K562 (cell line): Measurements from ENCODE around the gene ROBO2. TPM values are rescaled to one million over a fixed set of nuclear protein-coding genes. Genes with fewer than 3 reads are reported as not detected.

ENCODE experiments used
- DIDO1 ChIP-seq: fragments of 450-650 bp; IDR thresholded peaks from 2 replicates; pipeline ENCODE4 v1.6.1; 2016; ENCODE audit warnings: low read depth, missing biosample characterization, missing genetic modification characterization
- E4F1 ChIP-seq: fragments of 250-450 bp; sonication (Bioruptor Pico); IDR thresholded peaks from 2 replicates; pipeline ENCODE4 v1.5.0; 2021; ENCODE audit warnings: mild to moderate bottlenecking, borderline replicate concordance
- FOXM1 ChIP-seq, 2 experiments: fragments of 450-650 bp in 1 of 2; sonication (generic) in 1 of 2; formaldehyde crosslinking in 1 of 2; IDR thresholded peaks; 2 replicates each; pipeline versions ENCODE4 v1.6.1 to v1.9.0; 2017 to 2022; ENCODE audit warnings: low read depth in 2 of 2, mild to moderate bottlenecking in 2 of 2, missing genetic modification reagents in 1 of 2, moderate library complexity in 1 of 2
- L3MBTL2 ChIP-seq: fragments of 450-650 bp; IDR thresholded peaks from 2 replicates; pipeline ENCODE4 v1.6.1; 2016; ENCODE audit warnings: mild to moderate bottlenecking, moderate library complexity
- MTF1 ChIP-seq: fragments of 250-450 bp; sonication (Bioruptor Pico); IDR thresholded peaks from 2 replicates; pipeline ENCODE4 v1.9.0; 2021; ENCODE audit warnings: moderate library complexity, mild to moderate bottlenecking, inconsistent platforms, borderline replicate concordance
- NFIC ChIP-seq: fragments of 450-650 bp; IDR thresholded peaks from 2 replicates; pipeline ENCODE4 v1.6.1; 2017; ENCODE audit warnings: mild to moderate bottlenecking, inconsistent platforms
- RUNX1 ChIP-seq: sonication (generic); IDR thresholded peaks from 2 replicates; pipeline ENCODE4 v1.6.1; 2016; ENCODE audit warnings: antibody characterized with exemption, low read depth
- SAFB ChIP-seq: fragments of 200-400 bp; formaldehyde crosslinking; IDR thresholded peaks from 2 replicates; pipeline ENCODE4 v1.6.1; 2017; ENCODE audit warnings: low read depth, low read length, borderline replicate concordance
- SP1 ChIP-seq: sonication (generic); formaldehyde crosslinking; IDR thresholded peaks from 2 replicates; pipeline ENCODE4 v1.8.1; 2022; ENCODE audit warnings: mild to moderate bottlenecking, missing genetic modification reagents
- TCF3 ChIP-seq: sonication (generic); formaldehyde crosslinking; IDR thresholded peaks from 2 replicates; pipeline ENCODE4 v1.4.0; 2020; ENCODE audit warnings: mild to moderate bottlenecking, missing genetic modification reagents
- ZNF263 ChIP-seq: sonication (generic); formaldehyde crosslinking; IDR thresholded peaks from 2 replicates; pipeline ENCODE4 v1.8.0; 2022; ENCODE audit warnings: mild to moderate bottlenecking, missing genetic modification reagents, borderline replicate concordance
- polyA plus RNA-seq, 8 experiments: library from polyadenylated mRNA; depleted of rRNA in 4 of 8; stranded (reverse) in 5 of 8; unstranded in 3 of 8; fragments of >200 nt; fragmentation: Nextera tagmentation in 2 of 8; fragmentation: Illumina TruSeq in 1 of 8; extraction: Ambion mirVana in 2 of 8; extraction: Trizol in 1 of 8; gene quantifications; 2 replicates each; pipeline versions ENCODE4 v1.2.1 to v1.2.3, GENCODE V29; 2011 to 2014; ENCODE audit warnings: inconsistent platforms in 1 of 8, missing spikeins in 1 of 8
- total RNA-seq, 7 experiments: library from RNA; depleted of rRNA in 6 of 7; stranded (reverse); fragments of >200 nt in 6 of 7; fragmentation: Illumina TruSeq in 2 of 7; extraction: Trizol in 2 of 7; gene quantifications; 2 replicates each; pipeline versions ENCODE4 v1.2.1 to v1.2.3, GENCODE V29; 2011 to 2021; ENCODE audit warnings: low replicate concordance in 1 of 7
- TF ChIP-seq, protein P1 (sequence below): fragments of 250-450 bp; sonication (Bioruptor Pico); IDR thresholded peaks from 2 replicates; pipeline ENCODE4 v1.5.0; 2021; ENCODE audit warnings: mild to moderate bottlenecking, moderate library complexity
- TF ChIP-seq, protein P2 (sequence below): fragments of 450-650 bp; IDR thresholded peaks from 2 replicates; pipeline ENCODE4 v1.6.1; 2016
- TF ChIP-seq, protein P3 (sequence below): fragments of 450-650 bp; conservative IDR thresholded peaks from 2 replicates; pipeline ENCODE4 v1.6.1; 2016; ENCODE audit warnings: missing genetic modification characterization, low read depth, mild to moderate bottlenecking, missing compliant biosample characterization, moderate library complexity

The ROBO2 gene
- total and polyA plus RNA-seq, 9 of the 15 experiments (the other 6 are each of a cell fraction or from before 2014, with no cell fraction given): 0.84 to 3.0 (median 1.7) TPM

GRCh38 chr3:77179762-77180161 is 139.9 kb downstream of the ROBO2 start (continued):
- TF ChIP-seq, protein P1, sequence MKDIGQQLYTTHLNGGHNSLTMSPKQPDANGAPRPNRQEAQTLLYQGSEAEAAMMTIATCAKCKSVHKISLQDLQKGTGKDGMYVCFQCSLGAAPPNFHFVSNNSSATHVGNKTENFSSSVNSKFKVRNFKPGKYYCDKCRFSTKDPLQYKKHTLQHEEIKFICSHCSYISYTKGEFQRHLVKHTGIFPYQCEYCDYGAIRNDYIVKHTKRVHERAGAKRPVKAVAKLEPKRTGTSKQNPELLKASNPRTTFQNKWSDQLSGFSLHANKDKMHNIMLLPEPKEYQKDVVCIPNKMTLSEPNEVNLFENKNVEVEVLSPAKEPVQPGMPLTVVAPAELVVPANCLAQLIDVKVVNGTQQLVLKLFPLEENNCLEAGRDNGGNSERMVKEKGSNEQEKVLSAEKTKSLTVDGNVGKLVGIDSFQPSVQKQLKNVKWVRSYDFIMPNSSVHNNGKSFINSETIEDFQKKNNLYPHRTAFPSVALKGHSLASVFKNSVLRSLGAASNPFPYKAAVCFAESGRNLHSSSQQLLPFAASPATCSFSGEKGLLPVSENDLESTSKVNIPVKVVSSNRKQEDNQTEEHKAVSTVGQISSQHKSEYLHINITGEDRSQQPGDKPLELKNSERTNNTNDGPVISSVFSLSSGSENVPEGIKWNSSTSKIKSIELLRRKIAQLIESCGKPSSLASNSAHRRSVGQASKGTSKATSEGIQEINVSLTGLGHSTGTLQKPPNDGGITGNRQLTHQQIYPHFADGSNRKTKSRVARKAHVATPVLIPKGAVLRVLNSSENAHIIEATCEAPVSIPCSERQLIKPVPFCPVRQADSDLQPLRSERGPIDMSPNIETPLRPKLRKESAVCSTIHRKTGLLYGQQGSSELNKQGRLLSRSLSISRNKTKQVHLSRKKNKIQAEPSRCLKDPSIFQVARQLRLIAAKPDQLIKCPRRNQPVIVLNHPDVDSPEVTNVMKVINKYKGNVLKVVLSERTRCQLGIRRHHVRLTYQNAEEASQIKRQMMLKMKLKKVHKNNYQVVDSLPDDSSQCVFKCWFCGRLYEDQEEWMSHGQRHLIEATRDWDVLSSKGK (CRISPR knock-in tag): no peak
- TF ChIP-seq SP1 (0 out of 2 replicates have a peak, but pooled peaks have one; percentile 27), NFIC (peak; percentile 51; the same call in 1 of the 2 replicates), MTF1 (CRISPR knock-in tag) (no peak), E4F1 (CRISPR knock-in tag) (no peak), ZNF263 (CRISPR knock-in tag) (no peak), FOXM1 (IDR thresholded peaks at IDR 0.05; ENCODE audit: low read depth) (peak; percentile 89), FOXM1 (CRISPR knock-in tag; IDR thresholded peaks at IDR 0.05; ENCODE audit: low read depth) (no peak), L3MBTL2 (0 out of 2 replicates have a peak, but pooled peaks have one; percentile 22), SAFB (no peak), DIDO1 (no peak), TCF3 (CRISPR knock-in tag) (peak; percentile 41; the same call in 1 of the 2 replicates), RUNX1 (no peak)
- TF ChIP-seq, protein P2, sequence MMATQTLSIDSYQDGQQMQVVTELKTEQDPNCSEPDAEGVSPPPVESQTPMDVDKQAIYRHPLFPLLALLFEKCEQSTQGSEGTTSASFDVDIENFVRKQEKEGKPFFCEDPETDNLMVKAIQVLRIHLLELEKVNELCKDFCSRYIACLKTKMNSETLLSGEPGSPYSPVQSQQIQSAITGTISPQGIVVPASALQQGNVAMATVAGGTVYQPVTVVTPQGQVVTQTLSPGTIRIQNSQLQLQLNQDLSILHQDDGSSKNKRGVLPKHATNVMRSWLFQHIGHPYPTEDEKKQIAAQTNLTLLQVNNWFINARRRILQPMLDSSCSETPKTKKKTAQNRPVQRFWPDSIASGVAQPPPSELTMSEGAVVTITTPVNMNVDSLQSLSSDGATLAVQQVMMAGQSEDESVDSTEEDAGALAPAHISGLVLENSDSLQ: peak; percentile 90
- TF ChIP-seq, protein P3, sequence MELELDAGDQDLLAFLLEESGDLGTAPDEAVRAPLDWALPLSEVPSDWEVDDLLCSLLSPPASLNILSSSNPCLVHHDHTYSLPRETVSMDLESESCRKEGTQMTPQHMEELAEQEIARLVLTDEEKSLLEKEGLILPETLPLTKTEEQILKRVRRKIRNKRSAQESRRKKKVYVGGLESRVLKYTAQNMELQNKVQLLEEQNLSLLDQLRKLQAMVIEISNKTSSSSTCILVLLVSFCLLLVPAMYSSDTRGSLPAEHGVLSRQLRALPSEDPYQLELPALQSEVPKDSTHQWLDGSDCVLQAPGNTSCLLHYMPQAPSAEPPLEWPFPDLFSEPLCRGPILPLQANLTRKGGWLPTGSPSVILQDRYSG (tag): no peak
